IPS-11a (cell line): ENCODE data around the gene IFT27.

ENCODE experiments used
- H3K4me3 ChIP-seq: one replicate; pipeline ENCODE4 v1.5.1; 2013; ENCODE audit warnings: low read depth, low read length, control low read depth

Gene IFT27, protein sequence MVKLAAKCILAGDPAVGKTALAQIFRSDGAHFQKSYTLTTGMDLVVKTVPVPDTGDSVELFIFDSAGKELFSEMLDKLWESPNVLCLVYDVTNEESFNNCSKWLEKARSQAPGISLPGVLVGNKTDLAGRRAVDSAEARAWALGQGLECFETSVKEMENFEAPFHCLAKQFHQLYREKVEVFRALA

DNA sequence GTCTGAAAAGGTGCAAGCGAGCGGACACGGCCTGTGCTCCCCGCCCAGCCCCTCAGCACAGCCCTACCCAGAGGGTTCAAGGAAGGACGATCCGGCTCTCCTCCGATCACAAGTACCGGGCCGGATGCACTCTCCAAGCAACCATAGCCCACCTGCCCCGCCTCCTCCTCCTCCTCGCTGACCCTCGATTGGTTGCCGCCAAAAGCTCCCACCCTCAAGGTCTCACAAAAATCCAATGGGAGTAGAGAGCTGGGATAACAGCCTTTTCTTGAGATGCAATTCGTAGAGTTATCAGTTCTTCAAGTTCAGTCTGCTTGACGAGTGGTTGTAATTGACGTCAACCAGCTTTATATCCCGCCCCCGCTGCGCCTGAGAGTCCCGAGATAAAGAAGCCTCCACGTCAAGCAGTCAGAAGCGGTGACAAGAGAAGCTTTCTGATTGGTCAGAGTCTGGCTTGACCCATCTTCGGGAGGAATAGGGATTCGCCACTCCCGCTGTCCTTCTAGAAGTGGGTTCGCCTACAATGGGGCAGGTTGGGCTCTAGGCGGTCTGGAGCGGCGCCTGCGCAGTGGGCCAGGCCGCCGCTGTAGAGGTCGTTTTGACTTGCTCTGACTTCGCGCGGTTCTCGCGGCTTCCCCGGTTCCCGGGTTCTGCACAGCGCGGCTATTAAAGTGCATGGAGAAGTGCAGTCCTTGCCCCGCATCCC, at the start of gene IFT27:
Gene IFT27, minus strand, starts transcription at position 156 of the 706 bp plus-strand sequence. CDS start 412 bp downstream, outside the sequence.
- peak within 1 kb of the TSS; percentile 69 for H3K4me3 ChIP-seq

GRCh38 chr22:36824655-36825054, 48.7 kb upstream of the IFT27 start:
- no peak overlapping the region for H3K4me3 ChIP-seq

DNA sequence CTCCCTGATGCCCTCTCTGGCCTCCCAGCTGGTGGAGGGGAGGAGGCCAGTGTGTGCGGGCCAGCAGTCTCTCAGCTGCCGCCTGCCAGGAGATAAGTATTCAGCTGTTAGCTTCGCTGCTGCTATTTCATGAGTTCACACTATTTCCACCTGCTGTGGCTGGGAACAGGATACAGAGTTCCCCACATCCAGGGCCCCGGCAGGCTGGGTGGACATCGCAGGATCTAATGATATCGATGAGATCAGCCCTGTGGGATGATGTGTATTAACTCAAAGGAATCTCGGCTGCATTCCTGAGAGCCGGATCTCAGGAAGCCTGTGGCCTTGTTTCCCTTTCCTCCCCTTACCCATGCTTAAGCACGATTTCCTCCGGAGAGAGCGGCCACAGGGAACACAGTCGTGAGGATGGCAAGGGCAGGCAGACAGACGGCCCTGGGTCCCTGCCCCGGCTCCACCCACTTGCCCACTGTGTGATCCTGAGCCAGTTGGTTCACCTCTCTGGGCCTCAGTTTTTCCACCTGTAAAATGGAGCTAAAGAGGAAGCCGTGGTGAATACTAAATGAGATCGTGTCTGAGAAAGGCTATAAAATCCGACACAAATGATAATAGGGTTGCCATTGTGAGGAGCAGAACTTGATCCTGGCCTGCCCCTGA, 47.4 kb upstream of the IFT27 start:
- H3K4me3 ChIP-seq = no peak overlapping the region

GRCh38 chr22:36822581-36822980, 46.7 kb upstream of the IFT27 start:
- no peak overlapping the region for H3K4me3 ChIP-seq

DNA sequence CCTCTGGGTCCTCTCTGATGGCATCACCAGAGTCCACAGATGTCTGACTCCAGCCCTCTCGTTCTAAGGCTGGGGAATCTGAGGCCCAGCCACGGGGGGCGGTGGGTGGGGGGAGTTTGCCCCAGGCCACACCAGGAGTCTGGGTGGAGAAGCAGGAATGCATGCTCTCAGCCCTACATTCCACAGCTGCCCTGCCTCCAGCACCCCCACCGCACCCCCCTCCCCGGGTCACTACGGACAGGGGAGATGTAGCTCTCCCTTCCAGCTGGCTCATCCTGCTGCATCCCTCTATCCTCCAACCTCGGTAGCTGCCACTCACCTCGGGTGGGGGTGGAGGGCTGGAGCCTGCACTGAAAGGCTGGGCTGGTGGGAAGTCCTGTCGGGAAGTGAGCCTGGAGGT, 43.2 kb upstream of the IFT27 start:
- H3K4me3 ChIP-seq = no peak overlapping the region

GRCh38 chr22:36818010-36818642, 42.2 kb upstream of the IFT27 start:
- no peak overlapping the region for H3K4me3 ChIP-seq

DNA sequence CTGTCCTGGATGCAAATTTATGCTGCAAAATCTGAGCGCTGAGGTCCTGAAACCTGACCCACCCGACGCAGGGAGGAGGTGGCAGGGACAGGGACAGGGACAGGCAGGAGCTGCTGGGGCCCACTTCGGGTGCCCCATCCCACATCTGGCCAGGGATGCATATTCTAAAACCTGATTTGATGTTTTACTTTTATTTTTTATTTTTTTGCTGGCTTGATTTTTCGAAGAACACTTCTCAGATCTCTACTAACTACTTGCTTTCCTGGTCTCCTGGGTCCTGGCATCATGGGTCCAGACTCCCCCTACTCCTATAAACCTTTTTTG, 41.6 kb upstream of the IFT27 start:
- H3K4me3 ChIP-seq = no peak overlapping the region

DNA sequence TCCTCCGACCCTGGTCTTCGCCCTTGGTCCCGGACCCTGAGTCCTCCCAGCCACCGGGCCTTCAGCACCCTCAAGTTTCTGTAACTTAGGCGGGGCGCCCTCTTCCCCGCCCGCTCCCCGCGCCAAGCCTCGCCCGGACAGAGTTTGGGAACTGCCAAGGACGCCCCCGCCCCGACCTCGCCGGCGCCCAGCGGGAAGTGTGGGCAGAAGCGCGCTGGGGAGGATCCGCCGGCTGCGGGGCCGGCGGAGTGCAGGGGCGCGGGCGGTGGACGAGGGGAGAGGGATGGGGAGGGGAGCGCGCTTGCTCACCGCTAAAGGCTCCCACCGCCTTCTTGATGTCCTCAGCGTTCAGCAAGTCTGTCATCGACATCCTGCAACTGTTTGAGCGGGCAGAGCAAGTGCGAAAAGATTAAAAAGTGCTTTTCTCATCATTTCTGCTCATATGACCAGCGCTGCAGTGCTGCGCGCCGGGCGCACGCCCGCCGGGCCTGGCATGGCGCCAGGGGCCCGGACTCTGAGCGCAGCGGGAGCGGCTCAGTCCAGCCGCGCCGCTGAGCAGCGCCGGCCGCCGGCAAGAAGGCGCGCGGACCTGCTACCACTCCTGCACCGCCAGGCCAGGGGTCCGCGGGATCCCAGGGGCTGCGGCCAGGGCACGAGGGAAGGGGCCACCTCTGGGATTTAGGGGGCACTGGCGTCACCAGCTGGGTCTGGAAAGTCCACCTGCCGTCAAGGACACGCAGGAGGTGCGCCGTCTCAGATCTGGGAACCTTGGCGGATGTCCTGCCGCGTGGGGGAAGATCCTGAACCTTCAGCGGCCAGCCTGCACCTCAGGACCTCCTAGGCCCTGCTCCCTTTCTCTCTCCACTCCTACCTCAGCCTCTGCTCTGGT, 41.0 kb upstream of the IFT27 start, which contains the start of gene PVALB:
Gene PVALB, minus strand, starts transcription at position 400 of the 889 bp plus-strand sequence. Its CDS starts 30 bp downstream, at position 370.
- peak within 1 kb of the TSS; percentile 44 for H3K4me3 ChIP-seq

- H3K4me3 ChIP-seq = peak overlapping the region; percentile 44
Measured at GRCh38 chr22:36816339-36816635, 40.4 kb upstream of the IFT27 start.

DNA sequence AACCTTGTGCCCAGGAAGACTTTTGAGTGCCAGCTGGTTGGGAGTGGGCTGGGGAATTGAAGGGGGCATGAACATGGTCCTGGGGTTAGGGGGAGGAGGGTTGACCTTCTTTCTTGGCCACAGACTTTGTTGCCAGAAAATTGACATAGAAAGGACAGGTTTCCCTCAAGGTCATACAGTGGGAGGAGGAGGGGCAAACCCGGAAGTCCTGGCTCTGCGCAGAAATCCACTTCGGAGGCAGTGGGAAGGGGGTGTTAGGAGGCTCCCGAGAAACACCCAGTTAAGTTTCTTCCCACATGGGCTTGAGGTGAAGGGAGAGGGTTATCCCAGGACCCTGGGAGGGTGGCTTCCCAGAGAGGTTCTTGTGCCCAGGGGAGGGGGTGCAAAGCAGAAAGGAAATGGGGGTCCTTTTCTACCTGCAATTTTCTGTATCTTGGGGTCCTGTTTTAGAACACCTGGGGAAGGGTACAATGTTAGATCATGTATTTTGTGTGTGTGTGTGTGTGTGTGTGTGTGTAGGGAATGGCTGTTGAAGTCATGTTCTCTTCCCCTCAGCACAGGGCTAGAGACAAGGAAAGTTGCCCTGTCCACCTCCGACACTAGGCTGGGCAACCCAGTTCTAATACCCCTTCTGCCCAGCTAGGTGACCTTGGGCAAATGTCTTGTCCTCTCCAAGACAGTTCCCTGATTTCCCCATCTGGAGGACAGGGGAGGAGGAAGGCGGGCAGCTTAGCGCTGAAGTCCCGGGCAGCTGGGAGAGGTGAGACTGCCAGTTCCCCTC, 39.8 kb upstream of the IFT27 start:
- H3K4me3 ChIP-seq = peak overlapping the region; percentile 44

DNA sequence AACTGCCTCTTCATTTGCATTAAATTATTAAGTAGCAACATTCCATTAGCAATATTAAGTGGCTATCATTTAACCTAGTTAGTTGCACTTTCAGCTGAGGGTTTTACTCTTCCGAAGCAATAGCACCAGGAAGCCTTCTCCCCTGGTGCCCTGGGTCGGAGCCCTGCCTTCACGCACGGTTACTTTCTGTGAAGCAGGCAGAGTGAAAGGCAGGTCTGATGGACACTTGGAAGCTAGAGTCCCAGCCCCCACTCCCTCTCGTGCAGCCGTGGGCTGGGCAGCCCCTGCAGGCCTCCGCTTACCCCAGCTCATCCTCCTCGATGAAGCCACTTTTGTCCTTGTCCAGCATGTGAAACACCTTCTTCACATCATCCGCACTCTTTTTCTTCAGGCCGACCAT, 38.9 kb upstream of the IFT27 start:
- H3K4me3 ChIP-seq = no peak overlapping the region

GRCh38 chr22:36811094-36811800, 35.3 kb upstream of the IFT27 start:
- no peak overlapping the region for H3K4me3 ChIP-seq

GRCh38 chr22:36809351-36809750, 33.4 kb upstream of the IFT27 start:
- no peak overlapping the region for H3K4me3 ChIP-seq

- no peak overlapping the region for H3K4me3 ChIP-seq
Measured at GRCh38 chr22:36808721-36809344, 32.9 kb upstream of the IFT27 start.

- H3K4me3 ChIP-seq = no peak overlapping the region
Measured at GRCh38 chr22:36807627-36808026, 31.7 kb upstream of the IFT27 start.

GRCh38 chr22:36806835-36807234, 30.9 kb upstream of the IFT27 start:
- no peak overlapping the region for H3K4me3 ChIP-seq

- no peak overlapping the region for H3K4me3 ChIP-seq
Measured at GRCh38 chr22:36803358-36803757, 27.4 kb upstream of the IFT27 start.

DNA sequence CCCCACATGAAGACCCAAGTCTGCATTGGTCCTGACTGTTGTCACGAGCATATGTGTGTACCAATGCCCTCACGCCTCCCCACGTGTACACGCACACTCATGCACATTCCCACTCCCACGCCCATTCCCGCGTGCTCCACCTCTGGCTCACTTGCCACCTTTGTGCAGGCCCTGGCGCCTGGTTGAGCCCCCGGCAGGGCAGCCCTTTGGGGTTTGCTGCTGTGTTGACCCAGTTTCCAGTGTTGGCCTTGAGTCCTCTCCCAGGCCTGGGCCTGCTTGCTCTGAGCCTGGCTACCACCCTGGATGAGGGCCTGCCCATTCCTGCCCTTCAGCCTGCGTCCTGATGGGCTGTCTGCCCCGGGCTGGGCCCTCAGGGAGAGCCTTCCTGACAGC, 22.8 kb upstream of the IFT27 start:
- no peak overlapping the region for H3K4me3 ChIP-seq
